Adrenal gland (tissue), 5 donors: ENCODE results near the gene ITIH3.

Source experiments
- CTCF ChIP-seq, 6 experiments: fragments of 450-650 bp in 4 of 6; fragments of 200-600 bp in 2 of 6; sonication (generic) in 1 of 6; IDR thresholded peaks; 1 replicate in 5 of 6; 2 replicates in 1 of 6; pipeline versions ENCODE4 v1.5.1 to v1.8.0; 2016 to 2021; ENCODE audit warnings: antibody characterized with exemption in 6 of 6, mild to moderate bottlenecking in 2 of 6, moderate library complexity in 1 of 6
- POLR2A ChIP-seq, 2 donors: fragments of 450-650 bp; IDR thresholded peaks; one replicate each; pipeline ENCODE4 v1.6.1; 2017; ENCODE audit warnings: antibody characterized with exemption in 2 of 2, mild to moderate bottlenecking in 2 of 2, moderate library complexity in 1 of 2
- donor health status: DM: no; HTN: no; CAD: no.

GRCh38 chr3:52786330-52787215 is 8.0 kb upstream of the ITIH3 start:
- TF ChIP-seq POLR2A (IDR thresholded peaks at IDR 0.05) = no peak
- TF ChIP-seq CTCF (IDR thresholded peaks at IDR 0.05) = no peak
